T-helper 2 cell treated with Interferon-gamma antibody and Interleukin-4, amounts not matched to agents 5 μg/mL and 100 μg/mL, for 36 hours (primary cell): Measurements from ENCODE around the gene MPPED1.

Source experiments
- DNase-seq: peaks from one replicate; pipeline ENCODE4 v3.0.0; 2021; ENCODE audit warnings: low spot score
- H3K27ac Mint-ChIP-seq: one replicate; pipeline ENCODE4 v1.8.0; 2021; ENCODE audit warnings: mild to moderate bottlenecking, mixed read lengths
- H3K27me3 Mint-ChIP-seq: one replicate; pipeline ENCODE4 v1.8.0; 2021; ENCODE audit warnings: low read depth, mixed read lengths
- H3K36me3 Mint-ChIP-seq: one replicate; pipeline ENCODE4 v1.8.0; 2021; ENCODE audit warnings: low read depth, mixed read lengths
- H3K4me1 Mint-ChIP-seq: one replicate; pipeline ENCODE4 v1.8.0; 2021; ENCODE audit warnings: low read depth, mixed read lengths
- H3K4me3 Mint-ChIP-seq: one replicate; pipeline ENCODE4 v1.8.0; 2022; ENCODE audit warnings: mild to moderate bottlenecking, moderate library complexity, mixed read lengths
- H3K9me3 Mint-ChIP-seq: one replicate; pipeline ENCODE4 v1.8.0; 2021; ENCODE audit warnings: mixed read lengths

MPPED1 gene

DNA sequence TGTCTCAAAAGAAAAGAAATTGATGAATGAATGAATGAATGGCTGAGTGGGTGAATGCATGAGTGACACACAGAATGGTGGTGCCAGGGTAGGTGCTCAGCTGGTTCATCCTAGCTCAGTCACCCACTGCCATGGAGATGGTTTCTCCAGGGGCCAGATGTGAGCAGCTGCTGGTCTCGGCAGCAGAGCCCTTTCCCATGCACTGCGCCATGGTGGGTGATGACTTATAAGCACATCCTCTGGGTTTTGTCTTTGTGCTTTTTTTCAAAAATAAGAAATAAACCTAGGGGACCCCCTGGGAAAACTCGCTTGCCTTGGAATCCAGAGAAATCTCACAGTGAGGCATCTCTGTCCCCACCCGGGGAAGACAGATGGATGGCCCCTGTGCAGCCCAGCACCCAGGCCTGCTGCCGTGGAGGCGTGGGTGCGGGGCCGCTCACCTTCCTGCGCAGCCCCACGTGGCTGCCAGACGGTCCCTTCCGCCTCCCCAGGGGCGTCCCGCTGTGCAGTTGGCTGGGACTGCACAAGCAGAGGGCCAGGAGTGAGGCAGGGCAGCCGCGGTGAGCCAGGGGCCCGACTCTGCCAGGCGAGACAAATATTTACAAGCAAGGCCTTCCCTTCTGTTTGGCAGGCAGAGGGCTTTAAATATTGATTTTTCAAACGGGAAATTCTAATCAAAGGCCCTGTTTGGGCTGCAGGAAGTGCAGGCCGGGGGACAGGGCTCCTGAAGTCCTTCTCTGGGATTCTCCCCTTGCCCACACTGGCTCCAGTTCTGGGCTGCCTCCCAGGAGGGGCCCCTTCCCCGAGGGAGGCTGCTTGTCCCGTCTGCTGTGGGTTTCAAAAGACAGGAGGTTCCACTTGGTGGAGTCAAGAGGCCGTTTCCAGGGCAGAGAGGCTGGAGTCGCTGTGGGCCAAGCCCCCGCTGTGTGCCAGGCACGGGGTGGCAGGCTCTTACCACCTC is 24.3 kb downstream of the MPPED1 start:
- Mint-ChIP-seq H3K9me3 (no peaks in the 10 kb centered on the region), H3K36me3 (no peaks in the 10 kb centered on the region), H3K4me1 (no peaks in the 10 kb centered on the region), H3K4me3 (no peak overlapping the region), H3K27me3 (peaks cover 8% of the 10 kb centered on the region), H3K27ac (no peak overlapping the region)
- DNase-seq: no peak

DNA sequence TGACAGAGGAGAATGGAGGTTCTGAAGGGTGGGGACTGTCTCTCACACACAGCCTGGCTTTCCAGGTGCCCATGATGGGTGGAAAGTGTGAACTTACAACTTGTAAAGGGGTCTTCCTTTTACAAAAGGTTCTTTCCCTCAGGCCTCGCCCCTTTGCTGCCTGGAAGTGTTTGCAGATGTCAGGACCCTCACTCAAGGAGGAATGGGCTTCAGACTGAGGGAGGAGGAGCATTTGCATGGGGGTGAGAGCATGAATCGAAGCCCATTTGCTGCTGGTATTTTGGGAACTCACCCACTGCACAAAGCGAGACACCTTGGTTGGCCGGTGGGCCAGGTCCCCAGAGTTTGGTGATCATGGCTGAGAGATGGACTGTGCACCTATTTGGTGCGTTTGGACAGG is 25.1 kb downstream of the MPPED1 start:
- H3K9me3 Mint-ChIP-seq: no peaks in the 10 kb centered on the region
- H3K4me3 Mint-ChIP-seq: no peak overlapping the region
- peaks cover 3% of the 10 kb centered on the region for H3K27me3 Mint-ChIP-seq
- H3K27ac Mint-ChIP-seq: no peak overlapping the region
- H3K4me1 Mint-ChIP-seq: no peaks in the 10 kb centered on the region
- no peak for DNase-seq
- no peaks in the 10 kb centered on the region for H3K36me3 Mint-ChIP-seq

DNA sequence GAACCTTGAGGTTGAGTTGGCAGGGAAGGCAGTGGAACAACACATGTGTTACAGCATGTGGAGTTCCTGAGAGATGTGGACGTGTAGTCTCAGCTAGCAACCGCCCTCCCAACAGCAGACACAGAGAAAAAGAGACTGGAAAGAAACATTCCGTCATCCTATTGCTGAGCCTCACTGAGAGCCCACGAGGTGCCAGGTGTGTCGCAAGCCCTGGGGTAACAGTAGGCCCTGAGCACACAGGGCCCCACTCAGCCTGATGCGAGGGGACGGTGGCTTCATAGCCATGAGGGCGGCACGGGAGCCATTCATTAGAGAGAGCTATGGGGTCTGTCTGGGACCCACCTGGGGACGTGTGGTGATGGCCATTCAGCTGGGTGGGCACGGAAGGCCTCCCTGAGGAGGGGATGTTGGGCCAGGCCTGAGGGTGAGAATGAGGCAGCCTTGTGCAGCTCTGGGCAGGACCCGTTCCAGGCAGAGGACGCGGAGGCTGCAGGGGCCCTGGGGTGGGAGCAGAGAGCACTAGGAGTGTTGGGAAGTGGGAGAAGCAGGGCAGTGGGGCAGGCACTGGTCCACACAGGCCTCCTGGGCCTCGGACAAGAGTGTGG is 26.2 kb downstream of the MPPED1 start:
- Mint-ChIP-seq H3K9me3 (no peaks in the 10 kb centered on the region), H3K27me3 (no peaks in the 10 kb centered on the region), H3K36me3 (no peaks in the 10 kb centered on the region), H3K27ac (no peak overlapping the region), H3K4me3 (no peak overlapping the region), H3K4me1 (no peaks in the 10 kb centered on the region)
- DNase-seq: no peak

DNA sequence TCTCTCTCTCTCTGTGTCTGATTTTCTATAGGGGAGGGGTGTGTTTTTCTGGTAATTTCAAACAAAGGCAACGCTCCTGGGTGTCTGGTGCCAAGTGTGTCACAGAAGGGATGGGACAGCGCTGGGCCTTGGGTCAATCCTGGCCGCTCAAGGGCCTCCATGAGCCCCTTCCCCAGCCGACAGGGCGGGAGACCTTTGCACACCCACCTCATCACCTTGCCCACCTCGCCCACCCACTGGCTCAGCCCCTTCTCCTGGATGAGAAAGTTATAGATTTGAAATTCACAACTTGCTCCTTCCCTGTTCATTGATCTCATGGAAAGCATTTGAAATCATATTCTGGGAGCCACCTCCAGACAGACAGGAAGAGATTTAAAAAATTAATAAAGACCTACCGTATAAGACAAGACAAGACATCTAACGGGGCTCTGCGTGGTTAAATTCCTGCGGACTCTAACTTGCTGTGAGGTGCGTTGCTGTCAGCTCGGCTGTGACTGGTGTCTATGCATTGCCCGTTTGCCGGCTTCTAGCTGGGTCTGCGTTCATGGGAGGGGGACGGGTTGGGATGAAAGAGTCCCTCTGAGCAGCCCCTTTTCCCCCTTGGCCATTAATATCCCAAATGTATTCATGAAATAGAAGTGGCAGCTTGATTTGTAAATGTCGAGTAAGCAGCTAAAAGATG is 27.0 kb downstream of the MPPED1 start:
- no peaks in the 10 kb centered on the region for H3K4me1 Mint-ChIP-seq
- no peaks in the 10 kb centered on the region for H3K36me3 Mint-ChIP-seq
- H3K27me3 Mint-ChIP-seq: no peaks in the 10 kb centered on the region
- H3K9me3 Mint-ChIP-seq: no peaks in the 10 kb centered on the region
- H3K4me3 Mint-ChIP-seq: no peak overlapping the region
- no peak overlapping the region for H3K27ac Mint-ChIP-seq
- DNase-seq: no peak

DNA sequence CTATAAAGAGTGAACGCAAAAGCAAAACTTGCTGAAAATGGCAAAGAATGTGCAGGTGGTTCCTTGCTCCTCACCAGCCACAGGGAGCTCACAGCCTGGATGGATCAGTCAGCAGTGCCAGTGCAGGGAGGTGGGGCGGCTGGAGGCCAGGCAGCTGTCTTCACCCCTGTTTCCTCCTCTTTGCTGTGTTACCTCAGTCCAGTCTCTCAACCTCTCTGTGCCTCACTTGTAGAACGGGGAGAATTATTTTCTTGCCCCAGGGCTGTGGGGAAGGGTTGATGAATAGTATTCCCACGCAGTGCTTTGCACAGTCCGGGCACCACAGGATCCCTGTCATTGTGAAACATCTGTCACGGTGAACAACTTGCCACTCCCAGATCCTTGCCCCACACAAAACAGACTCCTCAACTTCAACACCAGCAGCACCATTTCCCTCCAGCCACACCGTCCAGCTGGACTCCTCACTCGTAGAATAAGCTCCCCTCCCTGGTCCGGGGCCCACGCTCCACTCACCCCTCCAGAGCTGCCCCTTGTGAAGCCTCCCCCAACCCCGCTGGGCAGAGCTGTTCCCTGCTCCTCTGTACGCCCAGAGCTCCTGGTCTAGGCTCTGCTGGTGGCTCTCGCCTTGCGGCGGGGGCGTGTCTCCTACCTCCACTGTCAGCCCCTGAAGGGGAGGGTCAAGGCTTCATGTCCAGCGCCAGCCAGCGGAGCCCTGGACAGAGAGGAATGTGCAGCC is 27.7 kb downstream of the MPPED1 start:
- Mint-ChIP-seq H3K9me3 (no peaks in the 10 kb centered on the region), H3K36me3 (no peaks in the 10 kb centered on the region), H3K4me1 (no peaks in the 10 kb centered on the region), H3K4me3 (no peak overlapping the region), H3K27me3 (no peaks in the 10 kb centered on the region), H3K27ac (no peak overlapping the region)
- DNase-seq: no peak

DNA sequence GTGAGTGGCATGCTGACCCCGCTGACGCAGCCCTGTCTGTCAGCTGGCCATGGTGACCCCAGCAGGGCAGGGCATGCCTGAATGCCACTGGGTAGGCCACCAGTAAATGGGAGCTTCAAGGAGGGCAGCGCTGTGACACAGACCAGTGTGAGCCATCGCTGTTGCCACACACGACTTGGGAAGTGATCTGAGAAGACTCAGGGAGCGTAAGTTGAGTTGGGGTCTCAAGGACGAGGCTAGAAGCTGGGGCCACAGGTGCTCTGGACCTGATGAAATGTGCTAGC is 28.2 kb downstream of the MPPED1 start:
- H3K4me3 Mint-ChIP-seq: no peak overlapping the region

DNA sequence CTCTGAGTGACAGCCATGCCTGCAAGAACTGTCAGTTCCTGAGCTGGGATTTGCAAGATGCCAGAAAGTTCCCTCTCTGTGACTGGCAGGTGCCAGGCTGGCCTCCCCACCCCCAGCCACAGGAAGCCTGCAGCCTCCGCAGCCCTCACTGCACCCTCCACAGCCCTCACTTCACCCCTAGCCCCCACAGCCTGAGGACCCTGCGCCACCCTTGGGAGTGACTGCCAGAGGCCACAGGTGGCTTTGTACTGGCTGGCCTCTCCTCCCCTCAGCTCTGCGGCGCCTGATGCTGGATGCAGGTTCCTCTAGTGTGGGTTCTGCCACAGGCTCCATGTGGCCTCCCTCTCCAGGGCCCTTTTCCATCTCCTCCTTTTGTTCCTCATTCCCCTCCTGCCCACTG is 28.7 kb downstream of the MPPED1 start:
- Mint-ChIP-seq H3K4me3 (no peak overlapping the region), H3K36me3 (no peaks in the 10 kb centered on the region), H3K27me3 (no peaks in the 10 kb centered on the region), H3K4me1 (no peaks in the 10 kb centered on the region), H3K27ac (no peak overlapping the region), H3K9me3 (no peaks in the 10 kb centered on the region)
- DNase-seq: no peak

More for the DNA sequence above, 28.2 kb downstream of the MPPED1 start:
- no peaks in the 10 kb centered on the region for H3K36me3 Mint-ChIP-seq
- no peaks in the 10 kb centered on the region for H3K27me3 Mint-ChIP-seq
- DNase-seq: no peak
- no peaks in the 10 kb centered on the region for H3K9me3 Mint-ChIP-seq
- no peaks in the 10 kb centered on the region for H3K4me1 Mint-ChIP-seq
- H3K27ac Mint-ChIP-seq: no peak overlapping the region

DNA sequence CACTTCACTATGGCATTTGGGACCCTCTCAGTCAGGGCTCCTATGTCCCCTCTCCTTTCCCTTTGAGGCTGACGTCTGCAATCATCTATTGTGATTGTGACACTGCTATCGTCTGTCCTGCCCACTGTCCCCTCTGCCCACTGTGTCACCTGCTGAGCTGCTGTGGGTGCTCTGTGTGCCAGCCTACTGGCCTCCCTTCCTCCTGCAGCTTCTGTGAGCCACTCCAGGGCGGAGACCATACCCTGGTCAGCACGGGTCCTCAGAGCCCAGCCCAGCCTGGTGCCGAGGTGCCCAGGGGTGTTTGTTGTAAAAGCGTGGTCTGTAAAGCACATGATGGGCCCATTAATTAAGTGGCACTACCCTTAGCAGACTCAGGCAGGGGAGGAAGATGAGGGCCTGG is 29.4 kb downstream of the MPPED1 start:
- H3K4me3 Mint-ChIP-seq: no peak overlapping the region
- no peak for DNase-seq
- no peak overlapping the region for H3K27ac Mint-ChIP-seq
- H3K27me3 Mint-ChIP-seq: no peaks in the 10 kb centered on the region
- no peaks in the 10 kb centered on the region for H3K9me3 Mint-ChIP-seq
- no peaks in the 10 kb centered on the region for H3K36me3 Mint-ChIP-seq
- no peaks in the 10 kb centered on the region for H3K4me1 Mint-ChIP-seq

DNA sequence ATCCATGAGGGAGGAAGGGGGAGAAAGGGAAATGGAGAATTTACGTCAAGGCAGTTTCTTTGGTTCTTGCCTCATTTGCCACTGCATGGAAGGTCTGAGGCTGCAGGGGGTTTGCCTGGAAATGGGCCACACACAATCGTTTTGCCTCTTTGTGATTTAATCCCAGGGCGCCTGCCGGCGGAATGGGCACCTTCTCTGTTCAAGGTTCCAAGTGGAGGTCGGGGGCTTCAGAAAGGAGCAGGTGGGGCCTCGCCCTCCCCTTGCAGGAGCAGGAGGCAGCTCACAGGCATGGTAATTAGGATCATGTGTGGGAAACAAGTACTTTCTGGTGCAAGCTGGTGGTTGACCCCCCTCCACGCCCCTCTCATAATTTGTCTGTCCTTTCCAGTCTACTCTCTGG is 29.9 kb downstream of the MPPED1 start:
- Mint-ChIP-seq H3K27me3 (no peaks in the 10 kb centered on the region), H3K27ac (no peak overlapping the region), H3K9me3 (no peaks in the 10 kb centered on the region), H3K4me3 (no peak overlapping the region), H3K36me3 (no peaks in the 10 kb centered on the region), H3K4me1 (no peaks in the 10 kb centered on the region)
- DNase-seq: no peak

DNA sequence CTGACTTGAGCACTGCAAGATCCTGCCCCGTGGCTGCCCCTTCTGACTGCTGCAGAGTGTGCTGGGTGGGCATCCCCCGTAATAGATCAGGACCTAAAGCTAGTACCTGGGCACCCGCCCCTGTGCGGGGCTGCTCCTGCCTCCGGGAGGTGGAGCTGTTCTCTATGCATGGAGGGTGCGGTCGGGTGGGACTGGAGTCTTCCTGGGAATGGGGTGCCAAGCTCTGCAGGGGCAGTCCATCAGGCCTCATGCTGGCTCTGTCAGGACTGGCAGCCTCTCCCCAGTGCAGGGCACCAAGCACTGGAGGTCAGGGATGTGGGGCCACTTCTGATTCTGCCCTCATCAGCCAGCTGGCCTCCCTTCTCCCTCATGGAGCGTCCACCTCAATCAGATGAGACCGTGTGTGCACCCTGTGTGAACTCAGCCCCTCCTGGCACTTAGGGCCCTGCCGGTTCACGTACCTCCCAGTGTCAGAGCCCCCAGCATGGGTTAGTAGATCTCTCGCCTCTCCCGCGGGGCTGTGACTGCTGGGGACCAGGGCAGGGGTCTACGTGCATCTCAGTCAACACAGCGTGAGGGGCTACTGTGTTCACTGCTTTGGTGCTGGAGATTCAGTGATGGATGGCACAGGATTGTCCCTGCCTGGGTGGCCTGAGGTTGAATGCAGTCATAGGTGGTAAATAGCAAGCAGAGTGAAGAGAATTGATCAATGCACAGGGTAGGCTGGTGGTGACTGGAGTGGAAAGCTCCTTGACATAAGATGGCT is 30.8 kb downstream of the MPPED1 start:
- Mint-ChIP-seq H3K27me3 (no peaks in the 10 kb centered on the region), H3K36me3 (no peaks in the 10 kb centered on the region), H3K4me1 (no peaks in the 10 kb centered on the region), H3K27ac (no peak overlapping the region), H3K9me3 (no peaks in the 10 kb centered on the region), H3K4me3 (no peak overlapping the region)
- DNase-seq: no peak

DNA sequence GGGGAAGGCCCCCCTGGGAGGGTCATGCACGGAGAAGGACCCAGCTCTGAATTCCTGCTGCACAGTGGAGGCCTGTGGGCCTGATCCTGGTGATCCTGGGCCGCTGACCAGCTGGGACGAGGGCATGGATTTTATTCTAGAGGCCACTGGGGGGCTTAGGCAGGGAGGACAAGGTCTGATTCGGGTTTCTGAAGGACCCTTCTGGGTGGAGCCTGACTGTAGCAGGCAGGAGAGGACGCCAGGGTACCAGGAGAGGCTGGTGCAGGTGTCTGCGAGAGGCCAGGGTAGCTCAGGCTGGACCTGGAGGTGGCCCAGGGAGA is 31.3 kb downstream of the MPPED1 start:
- Mint-ChIP-seq H3K36me3 (no peaks in the 10 kb centered on the region), H3K27ac (no peak overlapping the region), H3K4me1 (no peaks in the 10 kb centered on the region), H3K9me3 (no peaks in the 10 kb centered on the region), H3K4me3 (no peak overlapping the region), H3K27me3 (no peaks in the 10 kb centered on the region)
- no peak for DNase-seq

DNA sequence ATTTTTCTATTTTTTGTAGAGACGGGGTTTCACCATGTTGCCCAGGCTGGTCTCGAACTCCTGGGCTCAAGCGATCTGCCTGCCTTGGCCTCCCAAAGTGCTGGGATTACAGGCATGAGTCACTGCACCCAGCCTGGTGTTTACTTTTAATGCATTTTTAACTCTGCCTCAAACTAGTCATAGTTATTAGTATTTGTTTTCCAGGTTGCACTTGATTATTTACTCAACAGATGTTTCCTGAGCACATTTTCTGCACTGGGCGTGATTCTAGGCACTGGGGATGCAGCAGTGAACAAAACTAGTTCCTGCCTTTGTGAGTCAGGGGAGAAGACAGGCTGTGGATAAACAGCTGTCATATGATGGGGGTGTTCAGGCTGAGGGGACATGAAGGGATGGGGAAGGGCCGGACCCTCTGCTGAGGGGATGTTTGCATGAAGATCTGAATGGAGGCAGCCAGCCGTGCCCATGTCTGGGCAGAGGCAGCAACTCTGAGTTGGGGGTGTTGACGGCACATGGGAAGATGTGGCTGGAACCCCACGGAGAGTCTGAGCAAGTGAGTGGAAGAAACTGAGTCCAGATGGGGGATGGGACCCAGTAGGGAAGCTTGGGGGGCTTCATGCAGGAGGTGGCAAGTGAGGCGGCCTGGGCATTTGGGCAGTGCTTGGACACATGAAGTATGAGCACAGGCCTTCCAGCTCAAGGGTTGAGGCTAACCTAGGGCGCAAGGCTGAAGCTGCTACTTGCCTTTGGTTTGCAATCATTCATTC is 34.4 kb downstream of the MPPED1 start:
- no peak overlapping the region for H3K27ac Mint-ChIP-seq

DNA sequence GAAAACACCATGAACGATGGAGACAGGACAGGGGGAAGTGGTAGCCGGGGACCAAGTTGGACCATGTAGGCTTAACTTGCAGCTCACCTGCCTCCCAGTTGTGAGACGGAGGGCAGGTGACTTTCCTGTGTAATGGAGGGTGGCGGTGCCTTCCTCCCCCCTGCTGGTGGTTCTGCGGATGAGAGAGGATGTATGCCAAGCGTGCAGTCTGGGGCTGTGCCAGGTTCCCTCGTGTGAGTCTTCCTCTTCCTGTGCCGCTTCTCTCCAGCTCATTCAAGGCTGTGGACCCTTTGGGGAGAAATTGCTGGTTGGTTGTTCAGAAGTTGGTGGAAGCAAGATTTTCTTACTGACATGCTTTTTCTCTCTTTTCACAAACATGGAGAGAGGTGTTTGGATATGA is 35.1 kb downstream of the MPPED1 start:
- Mint-ChIP-seq H3K36me3 (no peaks in the 10 kb centered on the region), H3K4me1 (no peaks in the 10 kb centered on the region), H3K9me3 (no peaks in the 10 kb centered on the region), H3K27ac (no peak overlapping the region), H3K4me3 (no peak overlapping the region), H3K27me3 (no peaks in the 10 kb centered on the region)
- no peak for DNase-seq

More for the DNA sequence above, 34.4 kb downstream of the MPPED1 start:
- Mint-ChIP-seq H3K9me3 (no peaks in the 10 kb centered on the region), H3K4me3 (no peak overlapping the region), H3K27me3 (no peaks in the 10 kb centered on the region), H3K36me3 (no peaks in the 10 kb centered on the region), H3K4me1 (no peaks in the 10 kb centered on the region)
- DNase-seq: no peak
